H9 (cell line): Measurements from ENCODE around the gene GNLY. TPM values are rescaled to one million over a fixed set of nuclear protein-coding genes. Genes with fewer than 3 reads are reported as not detected.

Experiments used
- DNase-seq: peaks from one replicate; pipeline ENCODE4 v3.0.0-alpha.2; 2017
- H2AFZ ChIP-seq: one replicate; pipeline ENCODE4 v1.6.1; 2013; ENCODE audit warnings: mild to moderate bottlenecking, low read length, control low read depth, moderate library complexity
- H2AK5ac ChIP-seq: 2 replicates; pipeline ENCODE4 v1.6.1; 2013; ENCODE audit warnings: low read length, control low read depth, mixed read lengths; ENCODE audit not compliant: insufficient read length
- H2BK120ac ChIP-seq: one replicate; pipeline ENCODE4 v1.6.1; 2013; ENCODE audit warnings: low read depth, mild to moderate bottlenecking, low read length, control low read depth, inconsistent platforms; ENCODE audit not compliant: poor library complexity, severe bottlenecking
- H2BK12ac ChIP-seq: 2 replicates; pipeline ENCODE4 v1.6.1; 2013; ENCODE audit warnings: low read length, control low read depth, mixed read lengths, low read depth; ENCODE audit not compliant: insufficient read length
- H2BK15ac ChIP-seq: 2 replicates; pipeline ENCODE4 v1.6.1; 2013; ENCODE audit warnings: low read depth, low read length, control low read depth
- H2BK20ac ChIP-seq: one replicate; pipeline ENCODE4 v1.6.1; 2013; ENCODE audit warnings: low read depth, mild to moderate bottlenecking, low read length, control low read depth, inconsistent platforms; ENCODE audit not compliant: poor library complexity, severe bottlenecking
- H2BK5ac ChIP-seq: 2 replicates; pipeline ENCODE4 v1.6.1; 2013; ENCODE audit warnings: low read length, control low read depth, mixed read lengths; ENCODE audit not compliant: insufficient read length
- H3K14ac ChIP-seq: 2 replicates; pipeline ENCODE4 v1.6.1; 2013; ENCODE audit warnings: low read length, control low read depth; ENCODE audit not compliant: insufficient read depth
- H3K18ac ChIP-seq: 2 replicates; pipeline ENCODE4 v1.6.1; 2013; ENCODE audit warnings: low read depth, mild to moderate bottlenecking, mixed read lengths, low read length, control low read depth; ENCODE audit not compliant: insufficient read length
- H3K23ac ChIP-seq: 2 replicates; pipeline ENCODE4 v1.6.1; 2013; ENCODE audit warnings: low read length, control low read depth, mixed read lengths, low read depth; ENCODE audit not compliant: insufficient read length
- H3K23me2 ChIP-seq: 2 replicates; pipeline ENCODE4 v1.6.1; 2013; ENCODE audit warnings: low read depth, mild to moderate bottlenecking, mixed read lengths, low read length, control low read depth; ENCODE audit not compliant: insufficient read length, poor library complexity, severe bottlenecking
- H3K27ac ChIP-seq: 2 replicates; pipeline ENCODE4 v1.5.1; 2013; ENCODE audit warnings: low read length, control low read depth, mixed read lengths, low read depth; ENCODE audit not compliant: insufficient read length
- H3K27me3 ChIP-seq: 2 replicates; pipeline ENCODE4 v1.6.1; 2013; ENCODE audit warnings: low read length, control low read depth, inconsistent platforms; ENCODE audit not compliant: insufficient read depth
- H3K4ac ChIP-seq: 2 replicates; pipeline ENCODE4 v1.6.1; 2013; ENCODE audit warnings: low read depth, mild to moderate bottlenecking, control low read depth, inconsistent platforms, low read length, moderate library complexity
- H3K4me1 ChIP-seq: 2 replicates; pipeline ENCODE4 v1.6.1; 2013; ENCODE audit warnings: low read length, control low read depth, inconsistent platforms; ENCODE audit not compliant: insufficient read depth
- H3K4me2 ChIP-seq: 2 replicates; pipeline ENCODE4 v1.6.1; 2013; ENCODE audit warnings: low read length, control low read depth, mixed read lengths; ENCODE audit not compliant: insufficient read length, insufficient read depth
- H3K56ac ChIP-seq: 2 replicates; pipeline ENCODE4 v1.6.1; 2013; ENCODE audit warnings: low read depth, mild to moderate bottlenecking, mixed read lengths, low read length, control low read depth; ENCODE audit not compliant: insufficient read length
- H3K79me1 ChIP-seq: 2 replicates; pipeline ENCODE4 v1.6.1; 2013; ENCODE audit warnings: low read depth, mild to moderate bottlenecking, moderate library complexity, low read length, control low read depth, inconsistent platforms; ENCODE audit not compliant: insufficient read depth, poor library complexity, severe bottlenecking
- H3K79me2 ChIP-seq: 2 replicates; pipeline ENCODE4 v1.6.1; 2013; ENCODE audit warnings: low read length, control low read depth, inconsistent platforms; ENCODE audit not compliant: insufficient read depth
- H3K9ac ChIP-seq: 2 replicates; pipeline ENCODE4 v1.6.1; 2013; ENCODE audit warnings: low read length, control low read depth, mixed read lengths; ENCODE audit not compliant: insufficient read length; ENCODE audit errors: extremely low read depth
- H3K9me3 ChIP-seq: one replicate; pipeline ENCODE4 v1.6.1; 2013; ENCODE audit warnings: low read depth, low read length, inconsistent platforms; ENCODE audit not compliant: control insufficient read depth
- H3T11ph ChIP-seq: one replicate; pipeline ENCODE4 v1.6.1; 2013; ENCODE audit warnings: mild to moderate bottlenecking, low read length, control low read depth, inconsistent platforms
- H4K20me1 ChIP-seq: one replicate; pipeline ENCODE4 v1.6.1; 2013; ENCODE audit not compliant: control insufficient read depth, insufficient read length, insufficient read depth
- H4K5ac ChIP-seq: 2 replicates; pipeline ENCODE4 v1.6.1; 2013; ENCODE audit warnings: low read depth, mild to moderate bottlenecking, mixed read lengths, low read length, control low read depth; ENCODE audit not compliant: insufficient read length
- H4K8ac ChIP-seq: replicated peaks from 2 replicates; pipeline ENCODE4 v1.6.1; 2013; ENCODE audit warnings: low read length, control low read depth, mixed read lengths, low read depth; ENCODE audit not compliant: insufficient read length
- H4K91ac ChIP-seq: 2 replicates; pipeline ENCODE4 v1.6.1; 2013; ENCODE audit warnings: low read depth, mild to moderate bottlenecking, moderate library complexity, mixed read lengths, low read length, control low read depth; ENCODE audit not compliant: insufficient read length
- H3K27ac Mint-ChIP-seq, 3 experiments: 2 replicates in 2 of 3; 3 replicates in 1 of 3; pipeline ENCODE4 v1.8.0; 2020 to 2021; ENCODE audit warnings: mixed read lengths in 3 of 3, mild to moderate bottlenecking in 1 of 3, moderate library complexity in 1 of 3
- H3K27me3 Mint-ChIP-seq: 2 replicates; pipeline ENCODE4 v1.8.0; 2021; ENCODE audit warnings: low read depth, mild to moderate bottlenecking, moderate library complexity, mixed read lengths
- H3K36me3 Mint-ChIP-seq, 3 experiments: 2 replicates in 2 of 3; 3 replicates in 1 of 3; pipeline ENCODE4 v1.8.0; 2020 to 2021; ENCODE audit warnings: low read depth in 3 of 3, mixed read lengths in 3 of 3; ENCODE audit not compliant: insufficient read depth in 1 of 3
- H3K4me1 Mint-ChIP-seq, 2 experiments: 2 replicates each; pipeline ENCODE4 v1.8.0; 2020; ENCODE audit warnings: mixed read lengths in 2 of 2
- H3K4me3 Mint-ChIP-seq, 2 experiments: 2 replicates in 1 of 2; 3 replicates in 1 of 2; pipeline ENCODE4 v1.8.0; 2020 to 2021; ENCODE audit warnings: mild to moderate bottlenecking in 2 of 2, mixed read lengths in 2 of 2, moderate library complexity in 1 of 2
- H3K9me3 Mint-ChIP-seq, 2 experiments: 2 replicates in 1 of 2; 3 replicates in 1 of 2; pipeline ENCODE4 v1.8.0; 2020; ENCODE audit warnings: mild to moderate bottlenecking in 2 of 2, mixed read lengths in 2 of 2, moderate library complexity in 1 of 2
- WGBS: extraction: QIAGEN DNeasy Blood & Tissue Kit; methylation state at CpG from one replicate; pipeline ENCODE4 v1.1.7; 2013; ENCODE audit warnings: missing lambda C conversion rate, low lambda C conversion rate, mixed read lengths; ENCODE audit not compliant: insufficient read length; ENCODE audit errors: extremely low coverage; 5-methylcytosine and 5-hydroxymethylcytosine counted together
- total RNA-seq: library from RNA; stranded (reverse); gene quantifications from 2 replicates; pipeline ENCODE4 v1.2.1, GENCODE V29; 2021
- TF ChIP-seq, protein P1 (sequence below): fragments of 200-600 bp; sonication (generic); conservative IDR thresholded peaks from 3 replicates; pipeline ENCODE4 v1.8.0; 2021; ENCODE audit warnings: antibody characterized with exemption, mild to moderate bottlenecking

Gene GNLY
- total RNA-seq, 1 experiment from 2014 or later, result not detected

DNA sequence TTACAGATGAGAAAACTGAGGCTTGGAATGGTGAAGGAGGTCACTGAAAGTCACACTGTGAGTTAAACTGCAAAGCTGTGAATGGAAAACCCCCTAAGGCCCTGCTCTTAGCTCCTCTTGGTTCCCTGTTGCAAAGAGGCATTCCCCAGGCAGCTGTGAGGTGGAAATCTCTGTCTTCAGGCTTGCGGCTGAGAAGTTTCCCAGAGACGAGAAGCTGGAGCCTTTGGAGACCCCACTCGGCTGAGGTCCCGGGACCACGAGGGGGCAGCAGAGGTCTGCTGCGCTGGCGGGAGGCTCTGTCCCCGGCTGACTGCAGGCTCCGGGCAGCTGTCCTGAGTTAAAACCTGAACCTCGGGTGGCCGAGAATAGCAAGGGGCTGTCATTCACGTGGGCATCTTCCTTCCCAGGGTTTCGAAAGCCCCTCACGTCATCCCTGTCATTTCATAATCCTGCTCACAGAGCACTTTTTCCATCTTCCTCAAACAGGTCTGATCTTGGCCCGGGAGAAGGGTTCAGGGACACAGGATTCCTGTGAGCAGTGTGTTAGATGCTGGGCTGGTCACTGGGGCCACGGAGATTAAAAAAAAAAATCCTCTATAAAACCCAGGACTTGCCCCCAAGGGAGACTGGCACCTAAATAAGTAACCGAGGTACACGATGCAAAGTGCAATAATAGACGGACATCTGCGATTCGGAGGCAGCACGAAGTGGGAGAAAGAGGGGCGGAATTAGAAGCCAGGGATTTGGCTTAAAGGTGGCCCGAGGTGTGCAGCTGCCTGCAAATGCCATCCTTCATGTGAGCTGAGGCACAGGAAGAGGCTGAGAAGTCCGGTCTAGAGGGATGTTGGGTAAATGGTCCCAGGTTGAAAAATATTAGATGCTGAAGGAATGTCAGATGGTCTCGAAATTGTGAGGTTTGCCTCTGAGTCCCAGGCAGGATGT lies 35.0 kb downstream of the GNLY start:
- no peak overlapping the region for H3K4me3 Mint-ChIP-seq
- no peak overlapping the region for H4K8ac ChIP-seq
- no peak overlapping the region for H2BK12ac ChIP-seq
- no peak overlapping the region for H3K27ac Mint-ChIP-seq
- 0 out of 4 replicates have a peak, but pooled peaks cover 0 to 3% of the 10 kb centered on the region in 2 experiments for H3K4me1 Mint-ChIP-seq
- no peaks in the 10 kb centered on the region for H4K20me1 ChIP-seq
- no peaks in the 10 kb centered on the region; a peak in 1 of 7 replicates for H3K36me3 Mint-ChIP-seq
- H4K5ac ChIP-seq, result no peak overlapping the region
- no peak overlapping the region for H2BK20ac ChIP-seq
- H2BK120ac ChIP-seq, result no peak overlapping the region
- no peaks in the 10 kb centered on the region for H3K27me3 ChIP-seq
- no peak overlapping the region for H3K14ac ChIP-seq
- TF ChIP-seq, protein P1, sequence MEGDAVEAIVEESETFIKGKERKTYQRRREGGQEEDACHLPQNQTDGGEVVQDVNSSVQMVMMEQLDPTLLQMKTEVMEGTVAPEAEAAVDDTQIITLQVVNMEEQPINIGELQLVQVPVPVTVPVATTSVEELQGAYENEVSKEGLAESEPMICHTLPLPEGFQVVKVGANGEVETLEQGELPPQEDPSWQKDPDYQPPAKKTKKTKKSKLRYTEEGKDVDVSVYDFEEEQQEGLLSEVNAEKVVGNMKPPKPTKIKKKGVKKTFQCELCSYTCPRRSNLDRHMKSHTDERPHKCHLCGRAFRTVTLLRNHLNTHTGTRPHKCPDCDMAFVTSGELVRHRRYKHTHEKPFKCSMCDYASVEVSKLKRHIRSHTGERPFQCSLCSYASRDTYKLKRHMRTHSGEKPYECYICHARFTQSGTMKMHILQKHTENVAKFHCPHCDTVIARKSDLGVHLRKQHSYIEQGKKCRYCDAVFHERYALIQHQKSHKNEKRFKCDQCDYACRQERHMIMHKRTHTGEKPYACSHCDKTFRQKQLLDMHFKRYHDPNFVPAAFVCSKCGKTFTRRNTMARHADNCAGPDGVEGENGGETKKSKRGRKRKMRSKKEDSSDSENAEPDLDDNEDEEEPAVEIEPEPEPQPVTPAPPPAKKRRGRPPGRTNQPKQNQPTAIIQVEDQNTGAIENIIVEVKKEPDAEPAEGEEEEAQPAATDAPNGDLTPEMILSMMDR, result peak; percentile 99
- no peak overlapping the region for H2BK5ac ChIP-seq
- peaks cover 17% of the 10 kb centered on the region for H3K27me3 Mint-ChIP-seq
- no peaks in the 10 kb centered on the region for H3K79me2 ChIP-seq
- H3K9ac ChIP-seq, result no peak overlapping the region
- H3K23me2 ChIP-seq, result no peaks in the 10 kb centered on the region
- H3K9me3 Mint-ChIP-seq, result no peaks in the 10 kb centered on the region
- H3T11ph ChIP-seq, result no peak overlapping the region
- H3K9me3 ChIP-seq, result no peaks in the 10 kb centered on the region
- peak; percentile 90 for DNase-seq
- H2BK15ac ChIP-seq, result no peak overlapping the region
- no peak overlapping the region for H3K4me2 ChIP-seq
- H2AK5ac ChIP-seq, result no peak overlapping the region
- H3K18ac ChIP-seq, result peak overlapping the region; percentile 53
- no peaks in the 10 kb centered on the region for H3K4me1 ChIP-seq
- no CpG with 5 or more reads among the region's 26 CpGs for WGBS
- H3K23ac ChIP-seq, result no peak overlapping the region
- H3K4ac ChIP-seq, result no peak overlapping the region
- no peak overlapping the region for H3K27ac ChIP-seq
- no peak overlapping the region for H2AFZ ChIP-seq
- H3K79me1 ChIP-seq, result no peaks in the 10 kb centered on the region
- H4K91ac ChIP-seq, result no peak overlapping the region
- no peak overlapping the region for H3K56ac ChIP-seq
